Bone marrow (tissue), 2 donors: ENCODE results near the gene NLGN4X.

ENCODE experiments used
- DNase-seq, 2 donors: peaks; one replicate each; lab custom pipeline; 2025; lab: John Stamatoyannopoulos, UW

NLGN4X gene

GRCh38 chrX:5857232-5857631 is 371.4 kb downstream of the NLGN4X start:
- no peak for DNase-seq

DNA sequence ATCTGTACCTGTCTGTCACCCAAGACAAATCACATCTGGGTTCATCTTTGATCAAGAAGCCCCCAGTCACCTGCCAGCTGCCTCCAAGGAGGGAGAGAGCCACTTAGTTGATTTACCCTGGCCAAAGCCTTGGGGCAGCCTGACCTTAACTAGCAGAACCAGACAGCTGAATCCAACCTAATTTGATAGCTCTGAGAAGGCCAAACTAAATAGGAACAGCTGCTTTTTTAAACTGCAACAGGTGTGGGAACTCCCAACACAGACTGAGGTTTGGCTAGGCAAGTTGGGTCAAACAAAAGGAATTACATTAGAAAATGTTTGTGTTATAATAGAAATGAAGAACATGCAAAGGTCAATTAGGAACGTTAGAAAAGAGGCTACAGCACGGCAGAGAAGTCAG is 375.7 kb downstream of the NLGN4X start:
- DNase-seq: no peak

DNA sequence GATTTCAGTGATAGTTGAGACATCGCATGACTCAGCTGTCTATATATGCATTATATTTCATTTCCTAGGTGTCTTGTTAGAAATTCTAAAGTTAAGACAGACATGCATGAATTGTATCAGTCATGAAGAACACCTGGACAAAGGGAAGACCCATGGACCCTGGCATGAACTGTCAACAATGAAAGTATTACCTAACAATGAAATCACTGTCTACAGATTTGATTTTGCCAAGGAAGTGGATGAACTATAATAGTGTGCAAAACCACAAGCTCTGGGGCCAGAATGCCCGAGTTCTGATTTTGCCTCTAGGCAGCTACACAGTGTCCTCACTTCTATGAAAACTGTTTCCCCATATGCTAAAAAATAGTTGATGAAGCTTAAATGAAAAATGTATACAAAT is 386.1 kb downstream of the NLGN4X start:
- no peak for DNase-seq
